Neuron (in vitro differentiated cells): ENCODE data around the gene HSD17B1.

Experiments used
- H2AFZ ChIP-seq: one replicate; pipeline ENCODE4 v1.6.1; 2013; ENCODE audit warnings: low read depth, mild to moderate bottlenecking, inconsistent platforms, low read length, moderate library complexity
- H3K27me3 ChIP-seq: one replicate; pipeline ENCODE4 v1.6.1; 2013; ENCODE audit warnings: low read length; ENCODE audit not compliant: insufficient read depth
- H3K36me3 ChIP-seq: one replicate; pipeline ENCODE4 v1.6.1; 2013; ENCODE audit warnings: low read length; ENCODE audit not compliant: insufficient read depth
- H3K4me1 ChIP-seq: one replicate; pipeline ENCODE4 v1.6.1; 2013; ENCODE audit warnings: low read length; ENCODE audit not compliant: insufficient read depth
- H3K4me3 ChIP-seq: 2 replicates; pipeline ENCODE4 v1.5.1; 2013; ENCODE audit warnings: mild to moderate bottlenecking, low read length, moderate library complexity
- H3K9me3 ChIP-seq: one replicate; pipeline ENCODE4 v1.6.1; 2013; ENCODE audit warnings: low read length

The HSD17B1 gene

GRCh38 chr17:42561897-42562387 is 9.2 kb downstream of the HSD17B1 start, which contains the start of gene COASY:
Gene COASY (plus strand): TSS chr17:42562148. CDS start chr17:42562623, 475 bp downstream.
- peaks cover 19% of the 10 kb centered on the region for H3K4me1 ChIP-seq
- peak within 1 kb of the TSS; percentile 78 for H3K4me3 ChIP-seq
- H3K27me3 ChIP-seq, result no peaks in the 10 kb centered on the region
- no peak within 1 kb of the TSS for H2AFZ ChIP-seq
- H3K9me3 ChIP-seq, result no peaks in the 10 kb centered on the region
- H3K36me3 ChIP-seq, result peaks cover 19% of the 10 kb centered on the region

- Histone ChIP-seq H3K9me3 (no peaks in the 10 kb centered on the region), H3K27me3 (no peaks in the 10 kb centered on the region), H3K4me3 (peak overlapping the region; percentile 78), H2AFZ (no peak overlapping the region), H3K36me3 (peaks cover 19% of the 10 kb centered on the region), H3K4me1 (peaks cover 22% of the 10 kb centered on the region)
These were observed 9.8 kb downstream of the HSD17B1 start for GRCh38 chr17:42562388-42563142.

- peaks cover 19% of the 10 kb centered on the region for H3K36me3 ChIP-seq
- H3K4me1 ChIP-seq, result peaks cover 26% of the 10 kb centered on the region
- no peak overlapping the region for H2AFZ ChIP-seq
- H3K4me3 ChIP-seq, result peak overlapping the region; percentile 78
- H3K9me3 ChIP-seq, result no peaks in the 10 kb centered on the region
- no peaks in the 10 kb centered on the region for H3K27me3 ChIP-seq
These were observed 10.4 kb downstream of the HSD17B1 start for GRCh38 chr17:42563143-42563509.

- H2AFZ ChIP-seq, result no peak overlapping the region
- H3K27me3 ChIP-seq, result no peaks in the 10 kb centered on the region
- peaks cover 26% of the 10 kb centered on the region for H3K4me1 ChIP-seq
- peaks cover 21% of the 10 kb centered on the region for H3K36me3 ChIP-seq
- no peaks in the 10 kb centered on the region for H3K9me3 ChIP-seq
- no peak overlapping the region for H3K4me3 ChIP-seq
These were observed 10.8 kb downstream of the HSD17B1 start for GRCh38 chr17:42563543-42563942.

GRCh38 chr17:42563950-42564349 is 11.2 kb downstream of the HSD17B1 start:
- peaks cover 25% of the 10 kb centered on the region for H3K36me3 ChIP-seq
- peaks cover 26% of the 10 kb centered on the region for H3K4me1 ChIP-seq
- H3K27me3 ChIP-seq, result no peaks in the 10 kb centered on the region
- no peak overlapping the region for H3K4me3 ChIP-seq
- H3K9me3 ChIP-seq, result no peaks in the 10 kb centered on the region
- no peak overlapping the region for H2AFZ ChIP-seq

GRCh38 chr17:42564815-42565522 is 12.2 kb downstream of the HSD17B1 start:
- Histone ChIP-seq H3K9me3 (no peaks in the 10 kb centered on the region), H2AFZ (no peak overlapping the region), H3K36me3 (peaks cover 34% of the 10 kb centered on the region), H3K27me3 (no peaks in the 10 kb centered on the region), H3K4me1 (peaks cover 26% of the 10 kb centered on the region), H3K4me3 (no peak overlapping the region)

- Histone ChIP-seq H3K4me3 (no peak overlapping the region), H3K4me1 (peaks cover 26% of the 10 kb centered on the region), H3K9me3 (no peaks in the 10 kb centered on the region), H3K36me3 (peaks cover 38% of the 10 kb centered on the region), H3K27me3 (no peaks in the 10 kb centered on the region), H2AFZ (no peak overlapping the region)
These were observed 12.9 kb downstream of the HSD17B1 start for GRCh38 chr17:42565523-42566214.

- Histone ChIP-seq H2AFZ (peak overlapping the region; percentile 4), H3K4me3 (peak overlapping the region; percentile 62), H3K9me3 (no peaks in the 10 kb centered on the region), H3K36me3 (peaks cover 40% of the 10 kb centered on the region), H3K27me3 (no peaks in the 10 kb centered on the region), H3K4me1 (peaks cover 26% of the 10 kb centered on the region)
These were observed 13.6 kb downstream of the HSD17B1 start for GRCh38 chr17:42566215-42566882.

GRCh38 chr17:42566883-42567573 is 14.3 kb downstream of the HSD17B1 start, which contains the start of gene MLX:
Gene MLX (plus strand): TSS chr17:42567100. CDS start chr17:42567125, 25 bp downstream.
- Histone ChIP-seq H3K4me1 (peaks cover 26% of the 10 kb centered on the region), H3K9me3 (no peaks in the 10 kb centered on the region), H3K4me3 (peak within 1 kb of the TSS; percentile 62), H3K27me3 (no peaks in the 10 kb centered on the region), H2AFZ (peak within 1 kb of the TSS; percentile 4), H3K36me3 (peaks cover 47% of the 10 kb centered on the region)

GRCh38 chr17:42568341-42569111 is 15.8 kb downstream of the HSD17B1 start:
- H3K9me3 ChIP-seq, result no peaks in the 10 kb centered on the region
- H3K4me1 ChIP-seq, result peaks cover 16% of the 10 kb centered on the region
- H3K4me3 ChIP-seq, result no peak overlapping the region
- no peaks in the 10 kb centered on the region for H3K27me3 ChIP-seq
- H2AFZ ChIP-seq, result no peak overlapping the region
- H3K36me3 ChIP-seq, result peaks cover 60% of the 10 kb centered on the region

- H3K36me3 ChIP-seq, result peaks cover 67% of the 10 kb centered on the region
- peaks cover 20% of the 10 kb centered on the region for H3K4me1 ChIP-seq
- H2AFZ ChIP-seq, result no peak overlapping the region
- H3K4me3 ChIP-seq, result no peak overlapping the region
- H3K27me3 ChIP-seq, result no peaks in the 10 kb centered on the region
- H3K9me3 ChIP-seq, result no peaks in the 10 kb centered on the region
These were observed 18.9 kb downstream of the HSD17B1 start for GRCh38 chr17:42571435-42572225.
